Right cardiac atrium (tissue), 5 donors: Measurements from ENCODE around the gene MBOAT7. TPM values are rescaled to one million over a fixed set of nuclear protein-coding genes. Genes with fewer than 3 reads are reported as not detected.
"Not testable (repeated sequence)": the region's sequence is repeated elsewhere in the genome, so short reads cannot be mapped to it uniquely, and the experiment has no call there.

Source experiments
- ATAC-seq, 2 donors: fragments of 200-7000 bp; cut with Tn5 transposase; one replicate each; pipeline versions ENCODE4 v1.8.0 to v1.9.1; 2020; ENCODE audit warnings: moderate library complexity in 2 of 2, mild to moderate bottlenecking in 1 of 2
- DNase-seq, 3 donors: peaks; one replicate each; pipeline ENCODE4 v3.0.0-alpha.2; 2020
- H3K27ac ChIP-seq: one replicate; pipeline ENCODE4 v1.5.1; 2013; ENCODE audit warnings: mild to moderate bottlenecking, low read length, control low read depth, moderate library complexity
- H3K27me3 ChIP-seq: one replicate; pipeline ENCODE4 v1.6.1; 2013; ENCODE audit not compliant: control insufficient read depth, insufficient read depth
- H3K4me1 ChIP-seq: one replicate; pipeline ENCODE4 v1.6.1; 2013; ENCODE audit warnings: low read length; ENCODE audit not compliant: control insufficient read depth, insufficient read depth
- H3K4me3 ChIP-seq: one replicate; pipeline ENCODE4 v1.5.1; 2013; ENCODE audit warnings: low read length, control low read depth
- H3K9me3 ChIP-seq: one replicate; pipeline ENCODE4 v1.6.1; 2013; ENCODE audit warnings: low read length; ENCODE audit not compliant: control insufficient read depth
- WGBS: extraction: QIAGEN DNeasy Blood & Tissue Kit; methylation state at CpG from one replicate; pipeline ENCODE4 v1.1.7; 2013; 5-methylcytosine and 5-hydroxymethylcytosine counted together
- intact Hi-C, 4 donors: fragments of 100-400 bp; cut with DNase I; formaldehyde crosslinking; loops; one replicate each; pipeline versions ENCODE4 v1.11.0 to v1.14.0; 2022 to 2023
- long read RNA-seq, 4 donors: library from polyadenylated mRNA; unstranded; transcript quantifications; one replicate each; pipeline ENCODE4 v2.0.0, GENCODE V29; 2020 to 2021
- polyA plus RNA-seq: library from polyadenylated mRNA; stranded (reverse); fragments of 200-250 nt; gene quantifications from one replicate; pipeline ENCODE4 v1.2.3, GENCODE V29; 2013
- total RNA-seq, 4 donors: library from RNA; stranded (reverse); fragmentation: NEBNext Ultra II Directional; extraction: Animal tissue kit (Norgen Biotek cat#: 25700); gene quantifications; one replicate each; pipeline ENCODE4 v1.2.1, GENCODE V29; 2021
- donor health status: healthy with polysubstance abuse.
- donor health status: DM: no; HTN: yes; CAD: no.
- donor health status: DM: no; HTN: no; CAD: no.
- donor health status: DM: no; HTN: yes; CAD: no; lungs with severe emphysema.
- donor health status: DM: yes; HTN: yes; CAD: no.

MBOAT7 gene, protein sequence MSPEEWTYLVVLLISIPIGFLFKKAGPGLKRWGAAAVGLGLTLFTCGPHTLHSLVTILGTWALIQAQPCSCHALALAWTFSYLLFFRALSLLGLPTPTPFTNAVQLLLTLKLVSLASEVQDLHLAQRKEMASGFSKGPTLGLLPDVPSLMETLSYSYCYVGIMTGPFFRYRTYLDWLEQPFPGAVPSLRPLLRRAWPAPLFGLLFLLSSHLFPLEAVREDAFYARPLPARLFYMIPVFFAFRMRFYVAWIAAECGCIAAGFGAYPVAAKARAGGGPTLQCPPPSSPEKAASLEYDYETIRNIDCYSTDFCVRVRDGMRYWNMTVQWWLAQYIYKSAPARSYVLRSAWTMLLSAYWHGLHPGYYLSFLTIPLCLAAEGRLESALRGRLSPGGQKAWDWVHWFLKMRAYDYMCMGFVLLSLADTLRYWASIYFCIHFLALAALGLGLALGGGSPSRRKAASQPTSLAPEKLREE
- 10 to 100 TPM; 18.9 to 23.6 (median 21.4) TPM for total RNA-seq
- 16.1 TPM for polyA plus RNA-seq
- long read RNA-seq, donor 1, transcript MBOAT7-201 (8 exons, 2,529 nt) = major isoform, 15 of 47 reads
- long read RNA-seq, donor 1, transcript MBOAT7-212 (2 exons, 3,039 nt) = minor isoform, 11 of 47 reads
- long read RNA-seq, donor 1, partial matches to known transcripts = 12 of 47 reads
- long read RNA-seq, donor 1, other reads (novel, unspliced or antisense) = 9 of 47 reads
- long read RNA-seq, donor 2, partial matches to known transcripts = 5 of 14 reads
- long read RNA-seq, donor 2, other reads (novel, unspliced or antisense) = 4 of 14 reads
- long read RNA-seq, donor 3, transcript MBOAT7-201 (8 exons, 2,529 nt) = minor isoform, 5 of 53 reads
- long read RNA-seq, donor 3, transcript MBOAT7-212 (2 exons, 3,039 nt) = major isoform, 18 of 53 reads
- long read RNA-seq, donor 3, partial matches to known transcripts = 23 of 53 reads
- long read RNA-seq, donor 3, other reads (novel, unspliced or antisense) = 6 of 53 reads
- long read RNA-seq, donor 4, transcript MBOAT7-201 (8 exons, 2,529 nt) = major isoform, 11 of 24 reads
- long read RNA-seq, donor 4, partial matches to known transcripts = 8 of 24 reads
- long read RNA-seq, donor 4, other reads (novel, unspliced or antisense) = 3 of 24 reads

DNA sequence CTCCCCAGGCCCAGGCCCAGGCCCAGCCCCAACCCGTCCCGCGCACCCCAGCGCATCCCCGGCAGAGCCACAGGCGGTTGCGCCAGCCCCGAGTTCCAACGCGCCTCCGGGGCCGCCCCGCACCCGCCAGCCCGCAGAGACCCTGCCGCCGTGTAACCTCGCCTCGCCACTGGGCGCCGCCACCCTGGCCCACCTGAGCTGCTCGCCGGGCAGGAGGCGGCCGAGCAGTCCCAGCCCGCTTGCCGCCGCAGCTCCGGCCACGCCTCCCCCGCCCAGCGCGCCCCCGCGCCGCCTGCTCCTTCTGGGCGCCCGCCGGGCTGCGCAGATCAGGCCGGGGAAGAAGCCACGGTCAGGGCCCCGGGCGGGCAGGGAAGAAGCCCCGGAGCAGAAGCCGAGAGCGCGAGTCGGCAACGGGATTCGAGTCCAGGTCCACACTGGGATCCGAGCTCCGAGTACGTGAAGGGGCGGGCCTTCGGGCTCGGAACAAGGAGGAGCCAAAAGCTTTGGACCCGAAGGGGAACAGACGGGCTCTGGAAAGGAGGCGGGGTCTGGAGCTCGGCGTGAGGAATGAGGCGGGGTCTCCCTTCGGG is at the start of gene MBOAT7:
Gene MBOAT7 (minus strand): TSS at position 436 of the 590 bp plus-strand sequence. CDS start 1,072 bp downstream, outside the sequence.
- peak; percentile 4 to 73 for ATAC-seq
- under 1% methylated on average over 64 of the region's 64 CpGs for WGBS
- no peak for DNase-seq
- intact Hi-C loops = no loop called here
- H3K4me1 ChIP-seq = peaks cover 2% of the 10 kb centered on the region
- H3K9me3 ChIP-seq = no peaks in the 10 kb centered on the region
- peak within 1 kb of the TSS; percentile 53 for H3K4me3 ChIP-seq
- H3K27me3 ChIP-seq = no peaks in the 10 kb centered on the region
- H3K27ac ChIP-seq = peak within 1 kb of the TSS; percentile 95

DNA sequence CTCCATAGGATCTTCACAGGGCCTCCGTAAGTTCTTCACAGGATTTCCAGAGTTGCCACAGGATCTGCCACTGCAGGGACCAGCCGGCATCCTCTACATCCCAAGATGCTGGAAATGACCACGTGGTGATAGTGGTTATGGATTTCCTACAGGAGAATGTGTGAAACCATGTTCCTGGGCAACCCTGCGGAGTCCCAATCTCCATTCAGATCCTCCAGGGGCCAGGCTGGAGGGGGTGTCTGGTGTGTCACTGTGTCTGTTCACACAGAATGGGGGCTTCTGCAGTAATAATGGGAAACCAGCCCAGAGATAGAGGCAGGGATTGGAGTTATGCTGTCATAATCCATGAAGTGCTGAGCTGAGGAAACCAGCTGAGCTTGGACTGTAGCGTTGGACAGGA is 44.6 kb upstream of the MBOAT7 start:
- H3K4me3 ChIP-seq = no peak overlapping the region
- H3K27ac ChIP-seq = no peak overlapping the region
- no peak for ATAC-seq
- no peak for DNase-seq
- H3K4me1 ChIP-seq = no peaks in the 10 kb centered on the region
- intact Hi-C loops = loop anchor here (2.0 to 10.0 kb wide), 4 partner anchors 62 to 69 kb away; partner anchors contain the start of gene TMC4 (in 1 of the 4)
- no peaks in the 10 kb centered on the region for H3K27me3 ChIP-seq
- H3K9me3 ChIP-seq = no peaks in the 10 kb centered on the region
- 54% methylated on average over 5 of the region's 5 CpGs for WGBS

GRCh38 chr19:54231077-54231931 is 41.9 kb upstream of the MBOAT7 start:
- Histone ChIP-seq H3K27me3 (no peaks in the 10 kb centered on the region), H3K4me3 (no peak overlapping the region), H3K4me1 (no peaks in the 10 kb centered on the region)

DNA sequence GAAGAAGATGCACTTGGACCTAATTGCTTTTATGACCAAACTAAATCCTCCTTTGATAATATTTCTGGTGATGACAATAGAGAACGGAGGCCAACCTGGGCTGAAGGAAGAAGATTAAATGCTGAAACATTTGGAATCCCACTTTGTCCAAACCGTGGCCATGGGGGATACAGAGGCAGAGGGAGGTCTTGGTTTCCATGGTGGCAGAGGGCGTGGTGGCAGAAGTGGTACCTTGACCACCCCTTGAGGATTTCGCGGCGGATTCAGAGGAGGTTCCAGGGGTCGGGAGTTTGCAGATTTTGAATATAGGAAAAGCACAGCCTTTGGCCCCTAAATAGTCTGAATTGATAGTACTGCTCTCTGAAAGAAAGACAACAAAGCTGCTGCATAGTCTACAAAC is 40.7 kb upstream of the MBOAT7 start:
- H3K4me3 ChIP-seq = no peak overlapping the region
- no peaks in the 10 kb centered on the region for H3K9me3 ChIP-seq
- H3K27me3 ChIP-seq = no peaks in the 10 kb centered on the region
- WGBS = 88% methylated on average over 7 of the region's 7 CpGs
- intact Hi-C loops = loop anchor here in 3 of 4 donors (5.0 to 10.0 kb wide), 3 partner anchors 58 to 65 kb away; partner anchors contain the start of gene TMC4 (in 1 of the 3)
- DNase-seq = no peak
- H3K27ac ChIP-seq = no peak overlapping the region
- H3K4me1 ChIP-seq = no peaks in the 10 kb centered on the region
- no peak for ATAC-seq

More at GRCh38 chr19:54231077-54231931, 41.9 kb upstream of the MBOAT7 start:
- ATAC-seq (peak; percentile 89 to 94), DNase-seq (peak; percentile 92 to 95 (median 94))
- intact Hi-C loops = loop anchor here in 3 of 4 donors (5.0 to 10.0 kb wide), 3 partner anchors 59 to 67 kb away; partner anchors contain the start of gene TMC4 (in 1 of the 3)
- H3K27ac ChIP-seq = no peak overlapping the region
- H3K9me3 ChIP-seq = no peaks in the 10 kb centered on the region
- 16% methylated on average over 21 of the region's 21 CpGs for WGBS

DNA sequence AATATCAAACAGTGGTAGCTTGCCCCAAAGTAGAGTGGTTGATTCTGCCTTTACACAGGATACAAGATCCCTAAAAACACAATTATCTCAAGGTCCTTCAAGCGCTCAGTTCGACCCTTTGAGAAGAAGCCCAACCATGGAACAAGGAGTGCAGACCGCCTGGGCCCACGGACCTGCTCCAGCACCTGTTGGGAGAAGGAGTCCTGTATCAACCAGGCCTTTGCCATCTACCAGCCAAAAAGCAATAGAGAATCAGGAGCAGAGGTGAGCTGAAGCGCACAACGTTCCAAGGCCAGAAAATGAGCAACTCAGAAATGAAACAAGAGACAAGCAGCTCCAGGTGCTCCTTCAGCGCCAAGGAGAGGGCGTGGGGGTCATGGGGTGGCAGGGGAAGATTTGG is 39.8 kb upstream of the MBOAT7 start:
- Histone ChIP-seq H3K27ac (no peak overlapping the region), H3K4me3 (no peak overlapping the region), H3K4me1 (no peaks in the 10 kb centered on the region), H3K27me3 (no peaks in the 10 kb centered on the region), H3K9me3 (no peaks in the 10 kb centered on the region)
- intact Hi-C loops = no loop called here
- 90% methylated on average over 8 of the region's 8 CpGs for WGBS
- DNase-seq = peak in 1 of 3 donors; percentile 5
- no peak for ATAC-seq

DNA sequence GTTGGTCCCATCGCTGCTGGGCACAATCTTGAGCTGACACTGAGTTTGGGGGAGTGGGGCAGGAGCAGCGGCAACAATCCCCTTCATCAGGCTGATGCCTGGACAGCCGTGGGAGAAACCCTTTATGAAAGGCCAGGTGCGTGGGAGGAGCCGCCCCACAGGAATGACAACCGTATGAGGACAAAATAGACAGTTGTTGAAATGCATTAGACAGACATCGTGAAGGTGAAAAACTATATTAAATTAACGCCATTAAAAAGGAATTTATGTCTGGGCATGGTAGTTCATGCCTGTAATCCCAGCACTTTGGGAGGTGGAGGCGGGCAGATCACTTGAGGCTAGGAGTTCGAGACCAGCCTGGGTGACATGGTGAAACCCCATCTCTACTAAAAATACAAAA is 35.2 kb upstream of the MBOAT7 start:
- H3K4me3 ChIP-seq, DNase-seq, intact Hi-C loops, H3K4me1 ChIP-seq, ATAC-seq, H3K27ac ChIP-seq, H3K27me3 ChIP-seq, H3K9me3 ChIP-seq: not testable (repeated sequence)
- WGBS = 72% methylated on average over 10 of the region's 10 CpGs

DNA sequence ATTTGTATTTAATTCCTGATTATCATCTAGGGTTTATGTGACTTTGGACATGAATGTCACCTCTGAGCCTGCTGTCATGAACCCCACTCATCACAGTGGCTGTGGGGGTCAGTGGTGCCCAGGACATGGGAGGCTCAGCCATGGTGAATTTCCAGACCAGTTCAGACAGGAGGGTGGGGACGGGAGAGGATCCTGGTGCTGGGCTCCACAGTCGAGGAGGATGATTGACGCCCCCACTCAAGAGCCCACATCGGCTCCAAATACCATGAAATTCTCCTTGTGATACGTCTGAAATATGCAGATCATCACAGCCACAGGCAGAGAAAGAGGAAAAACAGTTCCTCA is 34.5 kb upstream of the MBOAT7 start:
- 43% methylated on average over 5 of the region's 5 CpGs for WGBS
- H3K27me3 ChIP-seq, H3K4me3 ChIP-seq, DNase-seq, H3K27ac ChIP-seq, H3K9me3 ChIP-seq, H3K4me1 ChIP-seq: not testable (repeated sequence)
- intact Hi-C loops = loop anchor here in 1 of 4 donors (2.0 kb wide), 1 partner anchor 17 kb away; no protein-coding TSS in a partner anchor
- peak; percentile 9 to 18 for ATAC-seq

- not testable (repeated sequence) for H3K27ac ChIP-seq, H3K4me1 ChIP-seq, DNase-seq, H3K27me3 ChIP-seq, H3K4me3 ChIP-seq, H3K9me3 ChIP-seq
- intact Hi-C loops = loop anchor here in 1 of 4 donors (2.0 kb wide), 1 partner anchor 17 kb away; no protein-coding TSS in a partner anchor
- peak; percentile 18 to 19 for ATAC-seq
- 41% methylated on average over 14 of the region's 14 CpGs for WGBS
These were observed 34.0 kb upstream of the MBOAT7 start for GRCh38 chr19:54223277-54223936.

DNA sequence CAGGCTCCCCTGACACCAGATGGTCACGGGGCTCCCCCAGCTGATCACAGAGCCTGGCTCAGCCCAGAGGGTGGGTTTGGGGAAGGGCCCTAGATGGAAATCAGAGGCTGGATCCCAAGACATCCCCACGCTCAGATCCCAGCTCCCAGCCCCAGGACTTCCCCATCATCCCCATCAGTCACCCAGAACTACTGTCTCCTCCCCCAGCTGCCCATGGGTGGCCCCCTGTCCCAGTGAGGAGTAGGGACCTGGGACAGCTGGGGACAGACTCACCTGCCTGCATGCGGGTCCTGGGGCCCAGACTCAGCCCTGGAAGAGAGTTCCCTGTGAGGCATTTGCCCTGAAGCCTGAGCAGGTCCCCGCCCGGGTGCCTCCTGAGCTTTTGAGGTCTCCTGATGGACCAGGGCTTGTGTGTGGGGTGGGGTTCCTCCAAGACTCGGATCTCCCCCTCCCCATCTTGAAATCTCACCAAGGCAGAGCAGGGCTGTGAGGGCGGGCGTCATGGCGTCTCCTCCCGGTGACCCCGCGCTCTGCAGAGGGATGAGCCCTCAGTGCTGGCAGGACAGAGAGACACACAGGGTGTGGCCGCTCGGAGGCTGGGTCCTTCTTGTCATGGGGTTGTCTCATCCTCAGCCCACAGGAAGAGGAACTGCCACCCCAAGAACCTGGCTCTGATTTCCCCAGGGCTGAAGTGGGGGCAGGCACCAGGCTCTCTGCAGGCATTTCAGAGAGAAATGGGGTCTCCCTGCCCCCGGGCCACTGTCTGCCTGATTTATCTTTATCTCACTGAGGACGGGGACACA is 33.3 kb upstream of the MBOAT7 start, which contains the start of gene LILRB3:
Gene LILRB3 (minus strand): TSS at position 534 of the 803 bp plus-strand sequence. CDS start 31 bp downstream, at position 503.
- 53% methylated on average over 16 of the region's 16 CpGs for WGBS
- DNase-seq (peak in 1 of 3 donors; percentile 76), ATAC-seq (peak; percentile 76 to 79)
- H3K27me3 ChIP-seq, H3K27ac ChIP-seq, H3K4me1 ChIP-seq, H3K9me3 ChIP-seq, H3K4me3 ChIP-seq: not testable (repeated sequence)
- intact Hi-C loops = loop anchor here in 1 of 4 donors (2.0 kb wide), 1 partner anchor 18 kb away; no protein-coding TSS in a partner anchor
